Upper lobe of left lung (tissue), 6 donors: ENCODE results near the gene C2CD2L. TPM values are rescaled to one million over a fixed set of nuclear protein-coding genes. Genes with fewer than 3 reads are reported as not detected.

Experiments used
- ATAC-seq, 2 donors: fragments of 200-7000 bp; cut with Tn5 transposase; one replicate each; pipeline ENCODE4 v1.9.1; 2022; ENCODE audit warnings: mild to moderate bottlenecking in 2 of 2, moderate library complexity in 2 of 2; ENCODE audit not compliant: low FRiP score in 2 of 2
- DNase-seq, 2 donors: peaks; one replicate each; pipeline ENCODE4 v3.0.0-alpha.2; 2019 to 2020
- H3K27ac ChIP-seq, 4 donors: fragments of 200-600 bp; sonication (generic); one replicate each; pipeline ENCODE4 v1.5.1; 2016 to 2019
- H3K27me3 ChIP-seq, 4 donors: fragments of 200-600 bp; sonication (generic); one replicate each; pipeline ENCODE4 v1.5.1; 2017 to 2019
- H3K36me3 ChIP-seq, 4 donors: fragments of 200-600 bp; sonication (generic); one replicate each; pipeline ENCODE4 v1.5.1; 2016 to 2019
- H3K4me1 ChIP-seq, 4 donors: fragments of 200-600 bp; sonication (generic); one replicate each; pipeline ENCODE4 v1.5.1; 2018 to 2019
- H3K4me3 ChIP-seq, 4 donors: fragments of 200-600 bp; sonication (generic); one replicate each; pipeline ENCODE4 v1.5.1; 2017 to 2019; ENCODE audit warnings: mild to moderate bottlenecking in 2 of 4, moderate library complexity in 1 of 4
- H3K9me3 ChIP-seq, 4 donors: fragments of 200-600 bp; sonication (generic); one replicate each; pipeline ENCODE4 v1.5.1; 2018 to 2019
- CTCF ChIP-seq, 6 experiments: fragments of 450-650 bp in 4 of 6; fragments of 200-600 bp in 2 of 6; sonication (generic) in 2 of 6; IDR thresholded peaks; one replicate each; pipeline ENCODE4 v1.5.1; 2016 to 2019; ENCODE audit warnings: antibody characterized with exemption in 6 of 6
- EP300 ChIP-seq, 4 donors: sonication (generic); formaldehyde crosslinking; IDR thresholded peaks; one replicate each; pipeline ENCODE4 v1.5.1; 2017; ENCODE audit warnings: antibody characterized with exemption in 4 of 4, control low read depth in 2 of 4
- POLR2A ChIP-seq, 4 donors: fragments of 450-650 bp; IDR thresholded peaks; one replicate each; pipeline ENCODE4 v1.5.1; 2016 to 2017; ENCODE audit warnings: antibody characterized with exemption in 4 of 4, mild to moderate bottlenecking in 2 of 4
- POLR2AphosphoS5 ChIP-seq, 2 donors: sonication (generic); formaldehyde crosslinking; IDR thresholded peaks; one replicate each; pipeline ENCODE4 v1.5.1; 2017; ENCODE audit warnings: antibody characterized with exemption in 2 of 2
- WGBS, 2 donors: methylation state at CpG; one replicate each; pipeline ENCODE4 v1.1.5; 2017 to 2018; 5-methylcytosine and 5-hydroxymethylcytosine counted together
- total RNA-seq, 6 donors: library from RNA; depleted of rRNA in 4 of 6; stranded (reverse); fragments of >200 nt in 4 of 6; gene quantifications; one replicate each; pipeline versions ENCODE4 v1.1.0 to v1.2.1, GENCODE V29; 2016 to 2021
- donor health status: DM: no; HTN: no; CAD: no; lungs with moderate emphysema.
- donor health status: DM: no; HTN: yes; CAD: no; lungs with severe emphysema.

The C2CD2L gene
- total RNA-seq, 6 donors from 2014 or later: 13.0 to 26.2 (median 19.8) TPM

GRCh38 chr11:119117004-119117706, 10.0 kb downstream of the C2CD2L start:
- TF ChIP-seq CTCF (IDR thresholded peaks at IDR 0.05): no peak
- TF ChIP-seq POLR2A (IDR thresholded peaks at IDR 0.05): no peak
- no peak for TF ChIP-seq POLR2AphosphoS5 (IDR thresholded peaks at IDR 0.05)
- no peak for TF ChIP-seq EP300 (IDR thresholded peaks at IDR 0.05)
- peak overlapping the region in 2 of 4 donors; percentile 77 to 83 for H3K27ac ChIP-seq
- H3K27me3 ChIP-seq: no peaks in the 10 kb centered on the region
- H3K4me3 ChIP-seq: no peak overlapping the region
- DNase-seq (no peak), ATAC-seq (no peak)
- H3K4me1 ChIP-seq: peaks cover 6 to 13% (median 8%) of the 10 kb centered on the region in 4 donors
- 91 to 94% methylated on average over 3 of the region's 3 CpGs for whole genome bisulfite sequencing, 2 donors
- peaks cover 10 to 47% (median 35%) of the 10 kb centered on the region in 4 donors for H3K36me3 ChIP-seq
- H3K9me3 ChIP-seq: no peaks in the 10 kb centered on the region

DNA sequence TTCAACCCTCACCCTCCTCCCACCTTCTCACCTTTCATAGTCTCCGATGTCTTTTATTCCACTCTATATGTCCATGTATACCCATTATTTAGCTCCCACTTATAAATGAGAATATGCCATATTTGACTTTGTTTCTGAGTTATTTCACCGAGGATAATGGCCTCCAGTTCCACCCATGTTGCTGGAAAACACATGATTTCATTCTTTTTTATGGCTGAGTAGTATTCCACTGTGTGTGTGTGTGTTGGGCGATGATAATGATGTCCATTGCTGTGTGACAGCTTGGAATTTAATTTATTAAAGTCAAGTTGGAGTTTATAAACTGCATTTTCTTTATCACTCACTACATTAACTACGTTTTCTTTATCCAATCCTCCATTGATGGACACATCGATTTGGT, 11.1 kb downstream of the C2CD2L start:
- H3K36me3 ChIP-seq: peaks cover 2 to 36% (median 25%) of the 10 kb centered on the region in 4 donors
- ATAC-seq (no peak), DNase-seq (no peak)
- H3K4me1 ChIP-seq: peaks cover 13 to 24% (median 15%) of the 10 kb centered on the region in 4 donors
- no peak overlapping the region for H3K27ac ChIP-seq
- no peak overlapping the region for H3K4me3 ChIP-seq
- no peaks in the 10 kb centered on the region for H3K9me3 ChIP-seq
- no peak for TF ChIP-seq CTCF (IDR thresholded peaks at IDR 0.05)
- no peak for TF ChIP-seq POLR2AphosphoS5 (IDR thresholded peaks at IDR 0.05)
- no peak for TF ChIP-seq POLR2A (IDR thresholded peaks at IDR 0.05)
- no peak for TF ChIP-seq EP300 (IDR thresholded peaks at IDR 0.05)
- 95 to 97% methylated on average over 5 of the region's 5 CpGs for WGBS, 2 donors
- no peaks in the 10 kb centered on the region for H3K27me3 ChIP-seq

DNA sequence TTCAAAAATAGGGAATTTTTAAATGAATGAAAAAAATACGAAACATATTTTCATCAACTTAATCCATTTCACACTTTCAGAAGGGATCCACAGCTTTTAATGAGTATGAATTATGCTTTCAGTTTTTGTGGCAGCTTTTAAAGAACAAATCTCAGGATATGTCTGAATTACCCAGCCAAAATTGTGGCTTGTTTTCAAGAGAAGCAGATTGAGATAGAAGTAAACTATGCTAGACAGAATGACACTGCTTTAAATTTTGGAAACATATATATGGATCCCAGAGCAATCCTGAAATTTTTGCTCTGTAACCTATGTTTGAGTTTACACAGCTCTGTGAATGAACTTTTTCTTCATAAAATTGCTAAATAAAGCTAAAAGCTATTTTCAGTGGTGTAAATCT, 11.8 kb downstream of the C2CD2L start:
- ATAC-seq: no peak
- H3K27ac ChIP-seq: no peak overlapping the region
- H3K4me1 ChIP-seq: peaks cover 13 to 25% (median 15%) of the 10 kb centered on the region in 4 donors
- H3K27me3 ChIP-seq: no peaks in the 10 kb centered on the region
- peaks cover 2 to 32% (median 19%) of the 10 kb centered on the region in 4 donors for H3K36me3 ChIP-seq
- no peak for DNase-seq
- WGBS, 2 donors: 88 to 97% methylated on average over 1 of the region's 1 CpG
- no peak overlapping the region for H3K4me3 ChIP-seq
- H3K9me3 ChIP-seq: no peaks in the 10 kb centered on the region
- TF ChIP-seq POLR2A (IDR thresholded peaks at IDR 0.05) (no peak), CTCF (IDR thresholded peaks at IDR 0.05) (no peak), POLR2AphosphoS5 (IDR thresholded peaks at IDR 0.05) (no peak), EP300 (IDR thresholded peaks at IDR 0.05) (no peak)

GRCh38 chr11:119120639-119121007, 13.5 kb downstream of the C2CD2L start:
- H3K4me1 ChIP-seq: peaks cover 13 to 25% (median 15%) of the 10 kb centered on the region in 4 donors
- H3K4me3 ChIP-seq: peak overlapping the region; percentile 62 to 99 (median 90)
- TF ChIP-seq EP300 (IDR thresholded peaks at IDR 0.05) (no peak), POLR2AphosphoS5 (IDR thresholded peaks at IDR 0.05) (no peak), POLR2A (IDR thresholded peaks at IDR 0.05) (no peak), CTCF (IDR thresholded peaks at IDR 0.05) (no peak)
- H3K9me3 ChIP-seq: no peaks in the 10 kb centered on the region
- H3K36me3 ChIP-seq: peaks cover 0 to 33% (median 16%) of the 10 kb centered on the region in 4 donors
- no peak for DNase-seq
- ATAC-seq: no peak
- 20 to 25% methylated on average over 5 of the region's 5 CpGs for WGBS, 2 donors
- H3K27me3 ChIP-seq: no peaks in the 10 kb centered on the region
- H3K27ac ChIP-seq: peak overlapping the region; percentile 63 to 87 (median 80)
